Lung microvascular endothelial cell (primary cell): ENCODE data around the gene MAST3. TPM values are rescaled to one million over a fixed set of nuclear protein-coding genes. Genes with fewer than 3 reads are reported as not detected.
"Not testable (repeated sequence)": the region's sequence is repeated elsewhere in the genome, so short reads cannot be mapped to it uniquely, and the experiment has no call there.

Experiments used
- DNase-seq, 2 donors: peaks; one replicate each; pipeline versions ENCODE4 v3.0.0 to v3.0.0-alpha.2; 2010; ENCODE audit warnings: low read depth in 2 of 2
- total RNA-seq: library from RNA; depleted of rRNA; stranded (reverse); fragments of >200 nt; gene quantifications from 2 replicates; pipeline ENCODE4 v1.2.1, GENCODE V29; 2014

The MAST3 gene
- total RNA-seq, 1 donor from 2014 or later: 2.0 TPM

- DNase-seq: no peak
These were observed 60.0 kb downstream of the MAST3 start for GRCh38 chr19:18157465-18158063.

- no peak for DNase-seq
These were observed 60.9 kb downstream of the MAST3 start for GRCh38 chr19:18158467-18158866.

GRCh38 chr19:18159059-18159616 is 61.6 kb downstream of the MAST3 start:
- not testable (repeated sequence) for DNase-seq

- no peak for DNase-seq
These were observed 62.2 kb downstream of the MAST3 start for GRCh38 chr19:18159810-18160209.

GRCh38 chr19:18160493-18160970 is 63.0 kb downstream of the MAST3 start:
- DNase-seq: no peak

- DNase-seq: peak; percentile 59 to 72
These were observed 63.5 kb downstream of the MAST3 start for GRCh38 chr19:18160971-18161635.

GRCh38 chr19:18161636-18162002 is 64.0 kb downstream of the MAST3 start:
- no peak for DNase-seq

- DNase-seq: no peak
These were observed 66.5 kb downstream of the MAST3 start for GRCh38 chr19:18164072-18164471.

- no peak for DNase-seq
These were observed 68.4 kb downstream of the MAST3 start for GRCh38 chr19:18165794-18166544.

- no peak for DNase-seq
These were observed 69.4 kb downstream of the MAST3 start for GRCh38 chr19:18167011-18167410.

GRCh38 chr19:18167975-18168645 is 70.5 kb downstream of the MAST3 start:
- DNase-seq: peak; percentile 47 to 55

- no peak for DNase-seq
These were observed 71.2 kb downstream of the MAST3 start for GRCh38 chr19:18168673-18169381.

- no peak for DNase-seq
These were observed 73.2 kb downstream of the MAST3 start for GRCh38 chr19:18170714-18171255.

GRCh38 chr19:18171605-18172327 is 74.2 kb downstream of the MAST3 start:
- no peak for DNase-seq

- DNase-seq: no peak
These were observed 74.9 kb downstream of the MAST3 start for GRCh38 chr19:18172331-18173053.

GRCh38 chr19:18173054-18173571 is 75.5 kb downstream of the MAST3 start:
- no peak for DNase-seq

- peak in 1 of 2 donors; percentile 42 for DNase-seq
These were observed 76.2 kb downstream of the MAST3 start, which contains the start of gene IFI30 for GRCh38 chr19:18173572-18174288. TSS of gene IFI30 (plus strand) at chr19:18173813. CDS start at chr19:18173842, 29 bp downstream.

- no peak for DNase-seq
These were observed 77.4 kb downstream of the MAST3 start for GRCh38 chr19:18174983-18175382.
